H1 (cell line): ENCODE data around the gene CAMTA1. TPM values are rescaled to one million over a fixed set of nuclear protein-coding genes. Genes with fewer than 3 reads are reported as not detected.
A peak's percentile ranks its signal among the peaks of the same experiment; 100 is the strongest.

Source experiments
- CTCF ChIA-PET: fragments of 300-600 bp; sonication (Branson Sonifier 250); formaldehyde crosslinking; loops from one replicate; lab custom pipeline; 2021; ENCODE audit not compliant: partially characterized antibody; lab: Charles Lee
- POLR2A ChIA-PET: fragments of 300-600 bp; sonication (Branson Sonifier 250); formaldehyde crosslinking; loops from one replicate; lab custom pipeline; 2021; ENCODE audit warnings: inconsistent platforms; ENCODE audit not compliant: partially characterized antibody; lab: Charles Lee
- DNase-seq, 2 experiments: peaks; one replicate each; pipeline versions ENCODE4 v3.0.0 to v3.0.0-alpha.2; 2010 to 2022; ENCODE audit warnings: low spot score in 2 of 2, low read depth in 1 of 2, mixed read lengths in 1 of 2
- FAIRE-seq: peaks from 2 replicates; lab custom pipeline; 2011; peaks lifted over from hg19 to GRCh38; lab: Jason Lieb, UNC
- H2AFZ ChIP-seq: 2 replicates; pipeline ENCODE4 v1.8.1; 2012; ENCODE audit warnings: low read length, inconsistent platforms
- H2AK5ac ChIP-seq: 2 replicates; pipeline ENCODE4 v1.6.1; 2013; ENCODE audit warnings: low read depth, low read length
- H2BK120ac ChIP-seq: replicated peaks from 2 replicates; pipeline ENCODE3; 2013; ENCODE audit warnings: low read depth, low read length, inconsistent platforms
- H2BK12ac ChIP-seq: 2 replicates; pipeline ENCODE4 v1.6.1; 2013; ENCODE audit warnings: low read depth, low read length
- H2BK15ac ChIP-seq: 2 replicates; pipeline ENCODE4 v1.6.1; 2013; ENCODE audit warnings: low read length
- H2BK20ac ChIP-seq: 2 replicates; pipeline ENCODE4 v1.6.1; 2013; ENCODE audit warnings: low read length
- H2BK5ac ChIP-seq: 2 replicates; pipeline ENCODE4 v1.6.1; 2013; ENCODE audit warnings: low read depth, low read length
- H3K14ac ChIP-seq: 2 replicates; pipeline ENCODE4 v1.6.1; 2013; ENCODE audit warnings: inconsistent platforms; ENCODE audit not compliant: insufficient read length
- H3K18ac ChIP-seq: 2 replicates; pipeline ENCODE4 v1.6.1; 2013; ENCODE audit warnings: low read length; ENCODE audit errors: extremely low read depth
- H3K23ac ChIP-seq: 2 replicates; pipeline ENCODE4 v1.6.1; 2013; ENCODE audit warnings: inconsistent platforms; ENCODE audit not compliant: insufficient read length
- H3K23me2 ChIP-seq: 2 replicates; pipeline ENCODE4 v1.6.1; 2013; ENCODE audit warnings: low read depth, low read length
- H3K27ac ChIP-seq: 2 replicates; pipeline ENCODE4 v1.6.1; 2011; ENCODE audit warnings: low read depth, low read length, inconsistent platforms
- H3K27me3 ChIP-seq, 4 experiments: replicated peaks in 1 of 4; 1 replicate in 1 of 4; 2 replicates in 3 of 4; pipeline versions ENCODE4 v1.6.1 to v1.8.1; 2011 to 2013; ENCODE audit warnings: low read length in 3 of 4, mild to moderate bottlenecking in 3 of 4, inconsistent platforms in 2 of 4, mixed read lengths in 2 of 4, moderate library complexity in 1 of 4; ENCODE audit not compliant: control insufficient read depth in 3 of 4, insufficient read depth in 3 of 4; ENCODE audit errors: extremely low read depth in 1 of 4
- H3K36me3 ChIP-seq, 4 experiments: 2 replicates each; pipeline versions ENCODE4 v1.6.1 to v1.8.1; 2011 to 2013; ENCODE audit warnings: mild to moderate bottlenecking in 4 of 4, low read length in 3 of 4, moderate library complexity in 2 of 4, control low read depth in 1 of 4, inconsistent platforms in 1 of 4; ENCODE audit not compliant: insufficient read depth in 4 of 4, control insufficient read depth in 2 of 4
- H3K4ac ChIP-seq: replicated peaks from 2 replicates; pipeline ENCODE3; 2013; ENCODE audit warnings: low read length, low read depth, mixed read lengths, inconsistent platforms; ENCODE audit not compliant: insufficient read length
- H3K4me1 ChIP-seq, 4 experiments: replicated peaks in 1 of 4; 1 replicate in 1 of 4; 2 replicates in 3 of 4; pipeline versions ENCODE4 v1.6.1 to v1.8.1; 2011 to 2013; ENCODE audit warnings: low read length in 3 of 4, inconsistent platforms in 2 of 4, mixed read lengths in 1 of 4; ENCODE audit not compliant: insufficient read depth in 4 of 4, control insufficient read depth in 3 of 4
- H3K4me2 ChIP-seq, 2 experiments: 2 replicates each; pipeline versions ENCODE4 v1.6.1 to v1.8.1; 2011 to 2013; ENCODE audit warnings: low read depth in 2 of 2, low read length in 2 of 2, control low read depth in 1 of 2, inconsistent platforms in 1 of 2, mild to moderate bottlenecking in 1 of 2; ENCODE audit not compliant: insufficient read depth in 1 of 2
- H3K4me3 ChIP-seq, 4 experiments: fragments of 200-600, 300-600 bp in 1 of 4; sonication (generic), shearing (Covaris generic), sonication (Bioruptor Twin) in 1 of 4; 2 replicates each; pipeline versions ENCODE4 v1.5.1 to v1.8.1; 2011 to 2016; ENCODE audit warnings: low read length in 4 of 4, low read depth in 3 of 4, control low read depth in 2 of 4, inconsistent platforms in 2 of 4, mild to moderate bottlenecking in 2 of 4, mixed read lengths in 1 of 4, moderate library complexity in 1 of 4; ENCODE audit not compliant: insufficient read depth in 2 of 4; ENCODE audit errors: extremely low read depth in 1 of 4
- H3K56ac ChIP-seq: replicated peaks from 2 replicates; pipeline ENCODE3; 2013; ENCODE audit warnings: low read depth, mild to moderate bottlenecking, mixed read lengths, low read length, inconsistent platforms; ENCODE audit not compliant: insufficient read length
- H3K79me1 ChIP-seq: 2 replicates; pipeline ENCODE4 v1.6.1; 2013; ENCODE audit warnings: low read depth, low read length, control low read depth
- H3K79me2 ChIP-seq, 2 experiments: 2 replicates each; pipeline versions ENCODE4 v1.6.1 to v1.8.1; 2012 to 2013; ENCODE audit warnings: low read length in 2 of 2, mild to moderate bottlenecking in 2 of 2, inconsistent platforms in 1 of 2; ENCODE audit not compliant: insufficient read depth in 2 of 2, control insufficient read depth in 1 of 2
- H3K9ac ChIP-seq, 4 experiments: replicated peaks in 1 of 4; 1 replicate in 1 of 4; 2 replicates in 3 of 4; pipeline versions ENCODE4 v1.6.1 to v1.8.1; 2011 to 2013; ENCODE audit warnings: low read depth in 3 of 4, low read length in 3 of 4, control low read depth in 2 of 4, mild to moderate bottlenecking in 2 of 4, moderate library complexity in 2 of 4, inconsistent platforms in 1 of 4; ENCODE audit errors: extremely low read depth in 1 of 4
- H3K9me3 ChIP-seq, 2 experiments: 2 replicates each; pipeline versions ENCODE4 v1.6.1 to v1.8.1; 2012 to 2013; ENCODE audit warnings: mild to moderate bottlenecking in 2 of 2, moderate library complexity in 2 of 2, control low read depth in 1 of 2, inconsistent platforms in 1 of 2, low read depth in 1 of 2, low read length in 1 of 2, mixed read lengths in 1 of 2; ENCODE audit not compliant: insufficient read depth in 2 of 2
- H4K20me1 ChIP-seq, 2 experiments: replicated peaks in 1 of 2; 2 replicates each; pipeline versions ENCODE3 to v1.8.1; 2011 to 2013; ENCODE audit warnings: inconsistent platforms in 2 of 2, low read length in 2 of 2, mild to moderate bottlenecking in 1 of 2; ENCODE audit not compliant: insufficient read depth in 2 of 2, control insufficient read depth in 1 of 2
- H4K5ac ChIP-seq: 2 replicates; pipeline ENCODE4 v1.6.1; 2013; ENCODE audit warnings: low read length, low read depth, mixed read lengths, inconsistent platforms; ENCODE audit not compliant: insufficient read length
- H4K8ac ChIP-seq: 2 replicates; pipeline ENCODE4 v1.8.0; 2013; ENCODE audit warnings: mild to moderate bottlenecking, moderate library complexity, low read length, inconsistent platforms; ENCODE audit not compliant: insufficient read depth; ENCODE audit errors: extremely low read depth
- H4K91ac ChIP-seq: replicated peaks from 2 replicates; pipeline ENCODE3; 2013; ENCODE audit warnings: low read length, mixed read lengths, inconsistent platforms; ENCODE audit not compliant: insufficient read length
- EP300 ChIP-seq, 2 experiments: IDR thresholded peaks; 1 replicate in 1 of 2; 2 replicates in 1 of 2; pipeline ENCODE4 v1.6.1; 2011 to 2012; ENCODE audit warnings: low read depth in 2 of 2, low read length in 2 of 2, mild to moderate bottlenecking in 2 of 2, borderline replicate concordance in 1 of 2, inconsistent platforms in 1 of 2, moderate library complexity in 1 of 2
- FOSL1 ChIP-seq: IDR thresholded peaks from 2 replicates; pipeline ENCODE4 v1.6.1; 2011; ENCODE audit warnings: mild to moderate bottlenecking, low read depth, low read length, moderate library complexity; ENCODE audit not compliant: insufficient read depth
- PHF8 ChIP-seq: fragments of 200-600 bp; sonication (generic); conservative IDR thresholded peaks from 2 replicates; pipeline ENCODE4 v1.7.1; 2012; ENCODE audit warnings: low read depth, mild to moderate bottlenecking, inconsistent platforms, low read length, moderate library complexity
- SIRT6 ChIP-seq: IDR thresholded peaks from one replicate; pipeline ENCODE4 v1.7.1; 2012; ENCODE audit warnings: low read length, inconsistent platforms
- SRF ChIP-seq: IDR thresholded peaks from 2 replicates; pipeline ENCODE4 v1.6.1; 2011; ENCODE audit warnings: mild to moderate bottlenecking, low read depth, low read length, moderate library complexity
- WGBS, 2 experiments: shearing (Covaris generic) in 1 of 2; methylation state at CpG; one replicate each; pipeline versions ENCODE4 v1.1.6 to v1.1.7; 2013 to 2015; ENCODE audit warnings: low lambda C conversion rate in 2 of 2, mixed read lengths in 2 of 2, inconsistent platforms in 1 of 2, low coverage in 1 of 2, missing lambda C conversion rate in 1 of 2; ENCODE audit not compliant: insufficient replicate concordance in 2 of 2, insufficient coverage in 1 of 2, insufficient read length in 1 of 2; ENCODE audit errors: extremely low coverage in 1 of 2, missing lambda C conversion rate in 1 of 2; 5-methylcytosine and 5-hydroxymethylcytosine counted together
- polyA plus RNA-seq, 7 experiments: library from polyadenylated mRNA; depleted of rRNA in 3 of 7; stranded (reverse) in 5 of 7; unstranded in 2 of 7; fragments of >200 nt in 5 of 7; fragments of 200-250 nt in 2 of 7; gene quantifications; 1 replicate in 5 of 7; 2 replicates in 1 of 7; 4 replicates in 1 of 7; pipeline versions ENCODE4 v1.2.1 to v1.2.3, GENCODE V29; 2011 to 2013; ENCODE audit warnings: missing spikeins in 2 of 7, mixed read lengths in 2 of 7
- total RNA-seq: library from RNA; stranded (reverse); fragmentation: NEBNext Ultra II Directional; extraction: Animal tissue kit (Norgen Biotek cat#: 25700); gene quantifications from 2 replicates; pipeline ENCODE4 v1.2.1, GENCODE V29; 2021
- TF ChIP-seq, protein P1 (sequence below): IDR thresholded peaks from 2 replicates; pipeline ENCODE4 v1.6.1; 2012; ENCODE audit warnings: low read length, inconsistent platforms

CAMTA1 gene
- total and polyA plus RNA-seq, 2 of the 8 experiments (the other 6 are each of a cell fraction or from before 2014, with no cell fraction given), result 65.0 to 119 TPM

GRCh38 chr1:7235871-7236517 lies 450.7 kb downstream of the CAMTA1 start:
- no peak overlapping the region for H2BK5ac ChIP-seq
- H4K5ac ChIP-seq, result no peak overlapping the region
- CTCF ChIA-PET, result interaction anchor here (1.4 to 3.4 kb wide), 3 partner anchors 10 to 238 kb away, joined by 3 to 17 read pairs (median 4); no protein-coding TSS in a partner anchor
- H3K27ac ChIP-seq, result no peak overlapping the region
- no peak overlapping the region for H3K23ac ChIP-seq
- no peak overlapping the region for H2BK20ac ChIP-seq
- H3K56ac ChIP-seq, result no peak overlapping the region
- DNase-seq (peak in 1 of 2 experiments; percentile 36), FAIRE-seq (no peak)
- H3K9me3 ChIP-seq, result no peaks in the 10 kb centered on the region
- H3K36me3 ChIP-seq, result no peaks in the 10 kb centered on the region
- H2BK12ac ChIP-seq, result no peak overlapping the region
- H3K18ac ChIP-seq, result no peak overlapping the region
- H4K20me1 ChIP-seq, result no peaks in the 10 kb centered on the region
- 94% methylated on average over 17 of the region's 17 CpGs; no CpG with 5 or more reads in 1 of the 2 experiments for WGBS, 2 experiments
- H3K4ac ChIP-seq, result no peak overlapping the region
- no peaks in the 10 kb centered on the region for H3K27me3 ChIP-seq
- H4K8ac ChIP-seq, result no peak overlapping the region
- H3K79me1 ChIP-seq, result no peaks in the 10 kb centered on the region
- no peak overlapping the region for H3K14ac ChIP-seq
- H3K9ac ChIP-seq, result no peak overlapping the region
- no peak overlapping the region for H2AK5ac ChIP-seq
- H3K4me2 ChIP-seq, result no peak overlapping the region
- H3K4me3 ChIP-seq, result no peak overlapping the region
- H2AFZ ChIP-seq, result no peak overlapping the region
- H4K91ac ChIP-seq, result no peak overlapping the region
- H3K4me1 ChIP-seq, result no peaks in the 10 kb centered on the region; a peak in 1 of 7 replicates
- H2BK120ac ChIP-seq, result no peak overlapping the region
- POLR2A ChIA-PET, result interaction anchor here (0.6 to 0.8 kb wide), 2 partner anchors 9 to 604 kb away, joined by 3 read pairs; no protein-coding TSS in a partner anchor
- H3K23me2 ChIP-seq, result no peaks in the 10 kb centered on the region
- H3K79me2 ChIP-seq, result no peaks in the 10 kb centered on the region
- no peak overlapping the region for H2BK15ac ChIP-seq
- TF ChIP-seq PHF8, result no peak
- TF ChIP-seq, protein P1, sequence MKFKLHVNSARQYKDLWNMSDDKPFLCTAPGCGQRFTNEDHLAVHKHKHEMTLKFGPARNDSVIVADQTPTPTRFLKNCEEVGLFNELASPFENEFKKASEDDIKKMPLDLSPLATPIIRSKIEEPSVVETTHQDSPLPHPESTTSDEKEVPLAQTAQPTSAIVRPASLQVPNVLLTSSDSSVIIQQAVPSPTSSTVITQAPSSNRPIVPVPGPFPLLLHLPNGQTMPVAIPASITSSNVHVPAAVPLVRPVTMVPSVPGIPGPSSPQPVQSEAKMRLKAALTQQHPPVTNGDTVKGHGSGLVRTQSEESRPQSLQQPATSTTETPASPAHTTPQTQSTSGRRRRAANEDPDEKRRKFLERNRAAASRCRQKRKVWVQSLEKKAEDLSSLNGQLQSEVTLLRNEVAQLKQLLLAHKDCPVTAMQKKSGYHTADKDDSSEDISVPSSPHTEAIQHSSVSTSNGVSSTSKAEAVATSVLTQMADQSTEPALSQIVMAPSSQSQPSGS, result no peak
- TF ChIP-seq EP300 (IDR thresholded peaks at IDR 0.05; ENCODE audit: borderline replicate concordance in 1 of 2, low read depth in 2 of 2, low read length in 2 of 2), result no peak
- TF ChIP-seq SRF, result no peak
- no peak for TF ChIP-seq FOSL1
- TF ChIP-seq SIRT6, result no peak
